ENCODE data around the gene CD177.
"Not testable (repeated sequence)": the region's sequence is repeated elsewhere in the genome, so short reads cannot be mapped to it uniquely, and the experiment has no call there.

The CD177 gene

GRCh38 chr19:43383759-43384158 is 30.3 kb downstream of the CD177 start:
- DNase-seq: not testable (repeated sequence)

- DNase-seq: not testable (repeated sequence)
Observed at GRCh38 chr19:43390903-43391551, 37.5 kb downstream of the CD177 start.

- not testable (repeated sequence) for DNase-seq
Observed at GRCh38 chr19:43391552-43391935, 38.1 kb downstream of the CD177 start.

- not testable (repeated sequence) for DNase-seq
Observed at GRCh38 chr19:43393501-43393900, 40.0 kb downstream of the CD177 start.

GRCh38 chr19:43395561-43395960 is 42.1 kb downstream of the CD177 start:
- no peak for DNase-seq

GRCh38 chr19:43406297-43406696 is 52.8 kb downstream of the CD177 start:
- DNase-seq: no peak

- DNase-seq: no peak
Observed at GRCh38 chr19:43407416-43408005, 54.0 kb downstream of the CD177 start.

GRCh38 chr19:43408043-43408442 is 54.6 kb downstream of the CD177 start:
- no peak for DNase-seq

GRCh38 chr19:43409415-43409814 is 55.9 kb downstream of the CD177 start:
- no peak for DNase-seq

- DNase-seq: no peak
Observed at GRCh38 chr19:43412441-43412840, 59.0 kb downstream of the CD177 start.

Data from bone marrow (tissue), 2 donors.